HFF-Myc (cell line): Measurements from ENCODE around the gene GJB5.
"Not testable (repeated sequence)": the region's sequence is repeated elsewhere in the genome, so short reads cannot be mapped to it uniquely, and the experiment has no call there.

ENCODE experiments used
- DNase-seq: peaks from one replicate; pipeline ENCODE4 v3.0.0-alpha.2; 2011; ENCODE audit warnings: low read depth; ENCODE audit errors: extremely low read depth
- H3K4me3 ChIP-seq: replicated peaks from 2 replicates; pipeline ENCODE4 v1.5.1; 2011; ENCODE audit warnings: low read depth, mild to moderate bottlenecking, control low read depth, low read length
- TF ChIP-seq, protein P1 (sequence below): IDR thresholded peaks from 2 replicates; pipeline ENCODE4 v1.5.1; 2012; ENCODE audit warnings: mild to moderate bottlenecking, low read depth, low read length, control low read depth; ENCODE audit errors: missing control alignments

GJB5 gene

DNA sequence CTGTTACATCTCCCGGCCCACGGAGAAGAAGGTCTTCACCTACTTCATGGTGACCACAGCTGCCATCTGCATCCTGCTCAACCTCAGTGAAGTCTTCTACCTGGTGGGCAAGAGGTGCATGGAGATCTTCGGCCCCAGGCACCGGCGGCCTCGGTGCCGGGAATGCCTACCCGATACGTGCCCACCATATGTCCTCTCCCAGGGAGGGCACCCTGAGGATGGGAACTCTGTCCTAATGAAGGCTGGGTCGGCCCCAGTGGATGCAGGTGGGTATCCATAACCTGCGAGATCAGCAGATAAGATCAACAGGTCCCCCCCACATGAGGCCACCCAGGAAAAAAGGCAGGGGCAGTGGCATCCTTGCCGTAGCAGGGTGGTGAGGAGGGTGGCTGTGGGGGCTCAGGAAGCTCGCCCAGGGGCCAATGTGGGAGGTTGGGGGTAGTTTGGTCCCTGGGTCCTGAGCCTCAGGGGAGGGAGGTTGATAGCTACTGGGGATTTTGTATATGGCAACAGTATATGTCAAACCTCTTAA is 7.0 kb downstream of the GJB5 start:
- no peak overlapping the region for H3K4me3 ChIP-seq
- no peak for DNase-seq
- TF ChIP-seq, protein P1, sequence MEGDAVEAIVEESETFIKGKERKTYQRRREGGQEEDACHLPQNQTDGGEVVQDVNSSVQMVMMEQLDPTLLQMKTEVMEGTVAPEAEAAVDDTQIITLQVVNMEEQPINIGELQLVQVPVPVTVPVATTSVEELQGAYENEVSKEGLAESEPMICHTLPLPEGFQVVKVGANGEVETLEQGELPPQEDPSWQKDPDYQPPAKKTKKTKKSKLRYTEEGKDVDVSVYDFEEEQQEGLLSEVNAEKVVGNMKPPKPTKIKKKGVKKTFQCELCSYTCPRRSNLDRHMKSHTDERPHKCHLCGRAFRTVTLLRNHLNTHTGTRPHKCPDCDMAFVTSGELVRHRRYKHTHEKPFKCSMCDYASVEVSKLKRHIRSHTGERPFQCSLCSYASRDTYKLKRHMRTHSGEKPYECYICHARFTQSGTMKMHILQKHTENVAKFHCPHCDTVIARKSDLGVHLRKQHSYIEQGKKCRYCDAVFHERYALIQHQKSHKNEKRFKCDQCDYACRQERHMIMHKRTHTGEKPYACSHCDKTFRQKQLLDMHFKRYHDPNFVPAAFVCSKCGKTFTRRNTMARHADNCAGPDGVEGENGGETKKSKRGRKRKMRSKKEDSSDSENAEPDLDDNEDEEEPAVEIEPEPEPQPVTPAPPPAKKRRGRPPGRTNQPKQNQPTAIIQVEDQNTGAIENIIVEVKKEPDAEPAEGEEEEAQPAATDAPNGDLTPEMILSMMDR, result no peak

DNA sequence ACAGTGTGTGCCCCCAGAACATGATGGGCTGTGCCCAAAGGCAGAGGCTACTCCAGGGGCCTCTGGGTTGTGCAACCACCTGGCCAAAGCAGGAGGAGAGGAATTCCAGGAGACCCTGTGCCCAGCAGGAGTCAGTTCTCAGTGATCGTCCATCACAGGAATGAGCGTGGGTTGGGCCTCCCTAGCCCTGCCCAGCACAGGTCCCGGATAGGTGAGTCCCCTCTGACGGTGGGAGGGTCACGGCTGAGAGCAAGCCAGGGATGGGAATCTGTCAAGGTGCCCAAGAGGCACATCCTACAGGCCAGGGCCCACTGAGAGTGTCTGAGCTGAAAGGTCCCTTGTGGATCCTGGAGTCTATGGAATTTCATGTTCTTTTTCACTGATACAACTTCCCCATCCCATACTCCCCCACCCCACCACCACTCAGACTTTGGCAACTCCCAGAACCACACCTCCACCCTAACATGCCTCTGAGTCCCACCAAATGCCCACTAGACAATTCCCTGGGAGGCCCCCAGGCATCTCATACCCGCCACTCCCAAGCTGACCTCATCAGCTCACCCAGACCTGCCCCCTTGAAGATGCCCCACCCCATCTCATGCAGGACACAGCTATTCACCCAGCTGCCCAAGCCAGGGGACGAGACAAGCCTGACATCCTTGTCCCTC is 7.8 kb downstream of the GJB5 start:
- TF ChIP-seq, protein P1, result no peak
- no peak overlapping the region for H3K4me3 ChIP-seq
- no peak for DNase-seq

DNA sequence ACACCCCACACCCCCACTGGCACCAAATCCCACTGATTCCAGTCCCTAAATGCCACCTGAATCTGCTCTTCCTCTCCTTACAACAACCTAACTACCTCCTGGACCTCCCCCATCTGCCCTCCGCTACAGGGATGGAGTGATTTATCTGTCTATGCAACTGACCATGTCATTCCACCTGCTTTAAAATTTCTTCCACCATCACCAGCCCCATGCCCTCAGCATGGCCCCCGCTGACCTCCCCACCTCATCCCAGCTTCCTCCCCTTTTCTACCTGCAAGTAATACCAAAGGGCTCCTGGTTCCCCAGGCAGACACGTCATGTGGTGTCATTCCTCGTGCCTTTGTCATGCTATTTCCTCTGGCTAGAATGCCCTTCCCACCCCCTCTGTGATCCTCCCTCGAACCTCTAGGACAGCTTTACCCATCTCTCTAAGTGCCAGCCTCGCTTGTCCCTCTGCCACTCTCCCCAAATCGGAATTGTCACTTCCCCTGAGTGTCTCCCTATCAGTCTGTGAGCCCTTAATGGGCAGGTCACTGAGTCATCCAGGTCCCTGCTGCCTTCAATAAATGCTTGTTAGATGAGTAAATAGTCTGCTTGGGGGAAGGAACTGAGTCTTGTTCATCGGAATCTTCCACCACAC is 8.4 kb downstream of the GJB5 start:
- TF ChIP-seq, protein P1, result no peak
- no peak for DNase-seq
- no peak overlapping the region for H3K4me3 ChIP-seq

DNA sequence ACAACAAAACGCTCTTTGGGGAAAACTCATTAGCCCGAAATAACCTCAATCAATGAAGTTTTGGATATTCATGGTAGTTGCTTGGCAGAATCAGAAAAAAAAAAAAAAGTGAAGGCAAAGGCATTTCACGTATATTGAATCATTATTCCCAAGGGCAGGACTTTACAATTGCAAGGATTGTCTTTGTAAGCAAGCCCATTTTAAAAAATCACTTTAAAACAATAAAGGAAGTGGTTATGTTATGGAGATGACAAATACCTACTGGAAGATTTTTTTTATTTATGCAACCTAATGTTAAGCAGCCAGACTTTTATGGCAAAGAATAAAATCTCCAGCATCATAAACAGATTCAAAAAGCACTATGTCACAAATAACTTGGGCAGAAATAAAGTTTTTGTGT is 14.0 kb downstream of the GJB5 start:
- H3K4me3 ChIP-seq, result no peak overlapping the region
- no peak for DNase-seq

DNA sequence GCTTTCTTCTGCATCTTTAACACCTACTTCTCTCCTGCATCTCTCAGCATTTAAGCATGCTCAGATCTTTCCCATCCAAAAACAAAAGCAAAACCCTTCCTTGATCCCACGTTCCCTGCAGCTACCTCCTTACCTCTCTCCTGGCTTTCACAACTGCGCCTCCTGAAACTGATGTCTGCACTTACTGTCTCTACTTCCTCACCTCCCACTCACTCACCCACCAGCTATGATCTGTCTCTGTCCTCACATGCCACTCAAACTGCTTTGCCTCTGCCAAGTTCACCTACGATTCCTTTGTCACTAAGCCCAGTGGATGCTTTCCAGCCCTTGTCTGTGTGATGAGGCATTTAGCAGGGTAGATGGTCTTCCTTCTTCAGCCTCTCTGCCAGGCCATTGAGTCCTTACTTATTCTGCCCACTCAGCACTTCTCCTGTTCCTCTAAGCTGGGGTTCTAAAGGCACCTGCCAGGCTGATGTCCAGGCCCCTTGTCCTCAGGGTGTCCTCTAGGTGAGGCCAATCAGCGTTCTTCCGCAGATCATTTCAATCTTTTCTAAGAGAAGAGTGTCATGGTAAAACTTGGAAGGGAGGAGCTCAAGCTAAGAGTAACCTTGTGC is 16.2 kb downstream of the GJB5 start:
- no peak overlapping the region for H3K4me3 ChIP-seq
- TF ChIP-seq, protein P1, result no peak
- DNase-seq, result no peak

More for the DNA sequence above, 14.0 kb downstream of the GJB5 start:
- TF ChIP-seq, protein P1, result no peak

DNA sequence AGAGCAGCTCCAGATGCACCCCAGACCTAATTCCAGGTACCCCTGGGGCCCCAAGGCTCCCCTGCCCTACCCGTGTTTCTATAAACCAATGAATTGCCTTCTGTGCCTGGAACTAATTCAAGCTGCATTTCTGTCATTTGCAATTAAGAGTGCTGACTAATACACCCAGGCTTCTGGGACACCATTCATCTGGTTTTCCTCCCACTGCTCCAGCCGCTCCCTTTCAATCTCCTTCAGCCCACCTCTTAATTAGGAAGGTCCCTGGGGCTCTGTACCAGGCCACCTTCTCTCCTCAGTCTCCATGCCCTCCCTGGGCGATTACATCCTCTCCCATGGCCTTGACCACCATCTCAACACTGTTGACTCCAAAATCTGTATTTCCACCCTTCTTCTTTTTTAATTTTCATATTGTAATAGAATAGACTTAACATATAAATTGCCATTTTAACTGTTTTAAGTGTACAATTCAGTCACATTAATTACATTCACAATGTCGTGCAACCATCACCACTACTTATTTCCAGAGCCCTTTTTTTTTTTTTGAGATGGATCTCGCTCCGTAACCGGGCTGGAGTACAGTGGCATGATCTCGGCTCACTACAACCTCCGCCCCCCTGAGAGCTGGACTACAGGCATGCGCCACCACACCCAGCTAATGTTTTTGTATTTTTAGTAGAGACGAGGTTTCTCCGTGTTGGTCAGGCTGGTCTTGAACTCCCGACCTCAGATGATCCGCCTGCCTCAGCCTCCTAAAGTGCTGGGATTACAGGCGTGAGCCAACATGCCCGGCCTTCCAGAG is 16.9 kb downstream of the GJB5 start:
- no peak for DNase-seq
- no peak overlapping the region for H3K4me3 ChIP-seq
- TF ChIP-seq, protein P1, result no peak

DNA sequence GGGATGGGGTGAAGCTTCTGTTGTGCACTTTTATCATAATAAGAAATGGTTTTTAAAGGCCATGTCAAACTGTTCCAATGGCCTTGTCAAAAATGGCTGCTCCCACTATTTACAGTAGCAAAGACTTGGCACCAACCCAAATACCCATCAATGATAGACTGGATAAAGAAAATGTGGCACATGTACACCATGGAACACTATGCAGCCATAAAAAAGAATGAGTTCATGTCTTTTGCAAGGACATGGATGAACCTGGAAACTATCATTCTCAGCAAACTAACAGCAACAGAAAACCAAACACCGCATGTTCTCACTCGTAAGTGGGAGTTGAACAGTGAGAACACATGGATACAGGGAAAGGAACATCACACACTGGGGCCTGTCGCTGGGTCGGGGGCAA is 18.3 kb downstream of the GJB5 start:
- not testable (repeated sequence) for DNase-seq, H3K4me3 ChIP-seq
